ENCODE measurements around the gene SYS1.

Gene SYS1

GRCh38 chr20:45325371-45325770 is 37.6 kb upstream of the SYS1 start:
- Histone ChIP-seq H3K4me3 (ENCODE audit: low read depth, low read length) (no peak overlapping the region), H3K79me2 (ENCODE audit: control insufficient read depth, insufficient read depth, low read length, unreplicated experiment) (no peaks in the 10 kb centered on the region), H3K27ac (ENCODE audit: low read depth, low read length) (no peak overlapping the region), H2AFZ (ENCODE audit: low read length, unreplicated experiment) (no peak overlapping the region), H3K4me1 (ENCODE audit: control insufficient read depth, insufficient read depth, low read length, unreplicated experiment) (no peaks in the 10 kb centered on the region), H3K27me3 (ENCODE audit: insufficient read depth, low read length) (no peaks in the 10 kb centered on the region), H3K36me3 (ENCODE audit: insufficient read depth, low read length) (peaks cover 19% of the 10 kb centered on the region)

GRCh38 chr20:45328451-45328850 is 34.5 kb upstream of the SYS1 start:
- peaks cover 11% of the 10 kb centered on the region for H3K79me2 ChIP-seq (ENCODE audit: control insufficient read depth, insufficient read depth, low read length, unreplicated experiment)
- no peak overlapping the region for H3K27ac ChIP-seq (ENCODE audit: low read depth, low read length)
- H3K4me3 ChIP-seq (ENCODE audit: low read depth, low read length), result no peak overlapping the region
- H2AFZ ChIP-seq (ENCODE audit: low read length, unreplicated experiment), result no peak overlapping the region
- peaks cover 35% of the 10 kb centered on the region for H3K36me3 ChIP-seq (ENCODE audit: insufficient read depth, low read length)
- no peaks in the 10 kb centered on the region for H3K4me1 ChIP-seq (ENCODE audit: control insufficient read depth, insufficient read depth, low read length, unreplicated experiment)
- no peaks in the 10 kb centered on the region for H3K27me3 ChIP-seq (ENCODE audit: insufficient read depth, low read length)

GRCh38 chr20:45329497-45330319 is 33.2 kb upstream of the SYS1 start:
- H3K4me3 ChIP-seq (ENCODE audit: low read depth, low read length), result no peak overlapping the region
- H2AFZ ChIP-seq (ENCODE audit: low read length, unreplicated experiment), result no peak overlapping the region
- no peak overlapping the region for H3K27ac ChIP-seq (ENCODE audit: low read depth, low read length)
- H3K27me3 ChIP-seq (ENCODE audit: insufficient read depth, low read length), result no peaks in the 10 kb centered on the region
- peaks cover 35% of the 10 kb centered on the region for H3K36me3 ChIP-seq (ENCODE audit: insufficient read depth, low read length)
- no peaks in the 10 kb centered on the region for H3K4me1 ChIP-seq (ENCODE audit: control insufficient read depth, insufficient read depth, low read length, unreplicated experiment)
- H3K79me2 ChIP-seq (ENCODE audit: control insufficient read depth, insufficient read depth, low read length, unreplicated experiment), result peaks cover 13% of the 10 kb centered on the region

GRCh38 chr20:45330476-45330875 is 32.5 kb upstream of the SYS1 start:
- Histone ChIP-seq H3K36me3 (ENCODE audit: insufficient read depth, low read length) (peaks cover 40% of the 10 kb centered on the region), H3K27me3 (ENCODE audit: insufficient read depth, low read length) (no peaks in the 10 kb centered on the region), H3K27ac (ENCODE audit: low read depth, low read length) (no peak overlapping the region), H3K4me1 (ENCODE audit: control insufficient read depth, insufficient read depth, low read length, unreplicated experiment) (no peaks in the 10 kb centered on the region), H3K79me2 (ENCODE audit: control insufficient read depth, insufficient read depth, low read length, unreplicated experiment) (peaks cover 21% of the 10 kb centered on the region), H2AFZ (ENCODE audit: low read length, unreplicated experiment) (no peak overlapping the region), H3K4me3 (ENCODE audit: low read depth, low read length) (no peak overlapping the region)

- Histone ChIP-seq H3K4me1 (ENCODE audit: control insufficient read depth, insufficient read depth, low read length, unreplicated experiment) (peaks cover 57% of the 10 kb centered on the region), H3K4me3 (ENCODE audit: low read depth, low read length) (peak overlapping the region; percentile 12; the same call in 1 of the 2 replicates), H3K27me3 (ENCODE audit: insufficient read depth, low read length) (no peaks in the 10 kb centered on the region), H3K36me3 (ENCODE audit: insufficient read depth, low read length) (peaks cover 28% of the 10 kb centered on the region; the same call in 1 of the 2 replicates), H3K79me2 (ENCODE audit: control insufficient read depth, insufficient read depth, low read length, unreplicated experiment) (peaks cover 64% of the 10 kb centered on the region), H3K27ac (ENCODE audit: low read depth, low read length) (peak overlapping the region; percentile 94), H2AFZ (ENCODE audit: low read length, unreplicated experiment) (no peak overlapping the region)
These were observed 26.2 kb upstream of the SYS1 start for GRCh38 chr20:45336530-45337366.

GRCh38 chr20:45337367-45338120 is 25.4 kb upstream of the SYS1 start:
- Histone ChIP-seq H3K27ac (ENCODE audit: low read depth, low read length) (peak overlapping the region; percentile 94), H3K79me2 (ENCODE audit: control insufficient read depth, insufficient read depth, low read length, unreplicated experiment) (peaks cover 70% of the 10 kb centered on the region), H3K4me3 (ENCODE audit: low read depth, low read length) (peak overlapping the region; percentile 12; the same call in 1 of the 2 replicates), H3K4me1 (ENCODE audit: control insufficient read depth, insufficient read depth, low read length, unreplicated experiment) (peaks cover 65% of the 10 kb centered on the region), H3K27me3 (ENCODE audit: insufficient read depth, low read length) (no peaks in the 10 kb centered on the region), H3K36me3 (ENCODE audit: insufficient read depth, low read length) (peaks cover 28% of the 10 kb centered on the region; the same call in 1 of the 2 replicates), H2AFZ (ENCODE audit: low read length, unreplicated experiment) (no peak overlapping the region)

- no peaks in the 10 kb centered on the region for H3K27me3 ChIP-seq (ENCODE audit: insufficient read depth, low read length)
These were observed 24.6 kb upstream of the SYS1 start for GRCh38 chr20:45338121-45339030.

GRCh38 chr20:45339084-45339483 is 23.9 kb upstream of the SYS1 start:
- Histone ChIP-seq H3K4me1 (ENCODE audit: control insufficient read depth, insufficient read depth, low read length, unreplicated experiment) (peaks cover 80% of the 10 kb centered on the region), H3K27ac (ENCODE audit: low read depth, low read length) (peak overlapping the region; percentile 94), H2AFZ (ENCODE audit: low read length, unreplicated experiment) (no peak overlapping the region), H3K79me2 (ENCODE audit: control insufficient read depth, insufficient read depth, low read length, unreplicated experiment) (peaks cover 77% of the 10 kb centered on the region), H3K36me3 (ENCODE audit: insufficient read depth, low read length) (peaks cover 22% of the 10 kb centered on the region; the same call in 1 of the 2 replicates), H3K27me3 (ENCODE audit: insufficient read depth, low read length) (no peaks in the 10 kb centered on the region), H3K4me3 (ENCODE audit: low read depth, low read length) (no peak overlapping the region)

More at GRCh38 chr20:45338121-45339030, 24.6 kb upstream of the SYS1 start:
- Histone ChIP-seq H3K4me1 (ENCODE audit: control insufficient read depth, insufficient read depth, low read length, unreplicated experiment) (peaks cover 73% of the 10 kb centered on the region), H3K27ac (ENCODE audit: low read depth, low read length) (peak overlapping the region; percentile 94), H2AFZ (ENCODE audit: low read length, unreplicated experiment) (no peak overlapping the region), H3K4me3 (ENCODE audit: low read depth, low read length) (no peak overlapping the region), H3K36me3 (ENCODE audit: insufficient read depth, low read length) (peaks cover 22% of the 10 kb centered on the region; the same call in 1 of the 2 replicates), H3K79me2 (ENCODE audit: control insufficient read depth, insufficient read depth, low read length, unreplicated experiment) (peaks cover 70% of the 10 kb centered on the region)

- Histone ChIP-seq H3K27me3 (ENCODE audit: insufficient read depth, low read length) (no peaks in the 10 kb centered on the region), H3K79me2 (ENCODE audit: control insufficient read depth, insufficient read depth, low read length, unreplicated experiment) (peaks cover 78% of the 10 kb centered on the region), H3K4me1 (ENCODE audit: control insufficient read depth, insufficient read depth, low read length, unreplicated experiment) (peaks cover 85% of the 10 kb centered on the region), H3K36me3 (ENCODE audit: insufficient read depth, low read length) (peaks cover 22% of the 10 kb centered on the region; the same call in 1 of the 2 replicates), H3K4me3 (ENCODE audit: low read depth, low read length) (no peak overlapping the region), H3K27ac (ENCODE audit: low read depth, low read length) (peak overlapping the region; percentile 94; the same call in 1 of the 2 replicates), H2AFZ (ENCODE audit: low read length, unreplicated experiment) (no peak overlapping the region)
These were observed 23.2 kb upstream of the SYS1 start for GRCh38 chr20:45339799-45340198.
